Gastrocnemius medialis (tissue), 4 donors: ENCODE data around the gene MRTO4.

ENCODE experiments used
- POLR2A ChIP-seq, 2 donors: fragments of 450-650 bp; IDR thresholded peaks; one replicate each; pipeline ENCODE4 v1.6.1; 2017; ENCODE audit warnings: antibody characterized with exemption in 2 of 2, mild to moderate bottlenecking in 2 of 2, moderate library complexity in 2 of 2
- TF ChIP-seq, protein P1 (sequence below), 5 experiments: fragments of 450-650 bp in 3 of 5; fragments of 200-600 bp in 2 of 5; sonication (generic) in 2 of 5; IDR thresholded peaks in 4 of 5; conservative IDR thresholded peaks in 1 of 5; 1 replicate in 4 of 5; 2 replicates in 1 of 5; pipeline ENCODE4 v1.5.1; 2016 to 2019; ENCODE audit warnings: antibody characterized with exemption in 5 of 5, mild to moderate bottlenecking in 3 of 5, moderate library complexity in 3 of 5

DNA sequence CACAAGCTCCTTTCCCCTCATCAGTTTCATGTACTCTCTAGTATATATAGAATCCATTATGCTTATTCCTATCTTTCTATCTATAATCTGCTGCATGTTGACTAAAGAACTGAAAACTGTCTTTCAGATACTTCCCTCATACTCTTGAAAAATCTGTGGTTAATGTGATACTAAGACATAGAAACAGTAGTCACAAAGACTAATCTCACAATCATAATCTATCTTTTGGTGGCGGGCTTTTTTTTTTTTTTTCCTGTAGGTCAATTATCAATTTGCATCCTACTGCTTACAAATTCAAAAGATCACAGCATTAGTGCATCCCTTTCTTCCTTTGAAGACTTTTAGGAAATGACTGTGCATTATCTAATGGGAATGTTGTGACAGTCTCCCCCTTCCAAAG, 46.2 kb upstream of the MRTO4 start:
- TF ChIP-seq, protein P1, sequence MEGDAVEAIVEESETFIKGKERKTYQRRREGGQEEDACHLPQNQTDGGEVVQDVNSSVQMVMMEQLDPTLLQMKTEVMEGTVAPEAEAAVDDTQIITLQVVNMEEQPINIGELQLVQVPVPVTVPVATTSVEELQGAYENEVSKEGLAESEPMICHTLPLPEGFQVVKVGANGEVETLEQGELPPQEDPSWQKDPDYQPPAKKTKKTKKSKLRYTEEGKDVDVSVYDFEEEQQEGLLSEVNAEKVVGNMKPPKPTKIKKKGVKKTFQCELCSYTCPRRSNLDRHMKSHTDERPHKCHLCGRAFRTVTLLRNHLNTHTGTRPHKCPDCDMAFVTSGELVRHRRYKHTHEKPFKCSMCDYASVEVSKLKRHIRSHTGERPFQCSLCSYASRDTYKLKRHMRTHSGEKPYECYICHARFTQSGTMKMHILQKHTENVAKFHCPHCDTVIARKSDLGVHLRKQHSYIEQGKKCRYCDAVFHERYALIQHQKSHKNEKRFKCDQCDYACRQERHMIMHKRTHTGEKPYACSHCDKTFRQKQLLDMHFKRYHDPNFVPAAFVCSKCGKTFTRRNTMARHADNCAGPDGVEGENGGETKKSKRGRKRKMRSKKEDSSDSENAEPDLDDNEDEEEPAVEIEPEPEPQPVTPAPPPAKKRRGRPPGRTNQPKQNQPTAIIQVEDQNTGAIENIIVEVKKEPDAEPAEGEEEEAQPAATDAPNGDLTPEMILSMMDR (IDR thresholded peaks at IDR 0.05 in 4 of 5, conservative IDR thresholded peaks at IDR 0.05 in 1 of 5) = no peak
- no peak for TF ChIP-seq POLR2A (IDR thresholded peaks at IDR 0.05)
